CD8-positive, alpha-beta memory T cell (primary cell): Measurements from ENCODE around the gene TNP2. TPM values are rescaled to one million over a fixed set of nuclear protein-coding genes. Genes with fewer than 3 reads are reported as not detected.

Experiments used
- CTCF ChIA-PET: fragments of 350-600 bp; sonication (Branson Sonifier 250); formaldehyde crosslinking; loops from one replicate; lab custom pipeline; 2021; ENCODE audit warnings: antibody characterized with exemption; lab: Charles Lee
- POLR2A ChIA-PET: fragments of 350-600 bp; sonication (Branson Sonifier 250); formaldehyde crosslinking; loops from one replicate; lab custom pipeline; 2021; ENCODE audit warnings: antibody characterized with exemption; lab: Charles Lee
- DNase-seq, 5 donors: peaks; one replicate each; pipeline versions ENCODE4 v3.0.0 to v3.0.0-alpha.2; 2020 to 2022; ENCODE audit warnings: mixed read lengths in 1 of 5
- H3K27ac ChIP-seq: one replicate; pipeline ENCODE4 v1.7.0; 2013; ENCODE audit warnings: low read depth, mild to moderate bottlenecking, low read length, moderate library complexity
- H3K27me3 ChIP-seq: 2 replicates; pipeline ENCODE4 v1.7.0; 2013; ENCODE audit warnings: low read length, mild to moderate bottlenecking; ENCODE audit not compliant: insufficient read depth, poor library complexity, severe bottlenecking
- H3K36me3 ChIP-seq: 2 replicates; pipeline ENCODE4 v1.7.0; 2013; ENCODE audit warnings: mild to moderate bottlenecking, low read length, moderate library complexity; ENCODE audit not compliant: insufficient read depth
- H3K4me1 ChIP-seq: 2 replicates; pipeline ENCODE4 v1.7.0; 2013; ENCODE audit warnings: mild to moderate bottlenecking, low read length, moderate library complexity; ENCODE audit not compliant: insufficient read depth
- H3K4me3 ChIP-seq: 2 replicates; pipeline ENCODE4 v1.7.0; 2013; ENCODE audit warnings: mild to moderate bottlenecking, low read length
- H3K9me3 ChIP-seq: 2 replicates; pipeline ENCODE4 v1.7.0; 2013; ENCODE audit warnings: mild to moderate bottlenecking, low read length
- H3K27ac Mint-ChIP-seq, 8 donors: one replicate each; pipeline ENCODE4 v1.8.0; 2020 to 2021; ENCODE audit warnings: mixed read lengths in 8 of 8, mild to moderate bottlenecking in 6 of 8, inconsistent platforms in 3 of 8, moderate library complexity in 3 of 8
- H3K27me3 Mint-ChIP-seq, 2 donors: one replicate each; pipeline ENCODE4 v1.8.0; 2020 to 2021; ENCODE audit warnings: mixed read lengths in 2 of 2, mild to moderate bottlenecking in 1 of 2, moderate library complexity in 1 of 2
- H3K36me3 Mint-ChIP-seq, 3 donors: one replicate each; pipeline ENCODE4 v1.8.0; 2020 to 2021; ENCODE audit warnings: mixed read lengths in 3 of 3, inconsistent platforms in 1 of 3, mild to moderate bottlenecking in 1 of 3
- H3K4me1 Mint-ChIP-seq, 3 donors: one replicate each; pipeline ENCODE4 v1.8.0; 2020 to 2021; ENCODE audit warnings: mixed read lengths in 3 of 3, inconsistent platforms in 1 of 3, mild to moderate bottlenecking in 1 of 3
- H3K4me3 Mint-ChIP-seq, 7 donors: one replicate each; pipeline ENCODE4 v1.8.0; 2020 to 2021; ENCODE audit warnings: mixed read lengths in 7 of 7, mild to moderate bottlenecking in 6 of 7, moderate library complexity in 4 of 7, inconsistent platforms in 2 of 7
- H3K9me3 Mint-ChIP-seq, 5 donors: one replicate each; pipeline ENCODE4 v1.8.0; 2020 to 2022; ENCODE audit warnings: mixed read lengths in 5 of 5, mild to moderate bottlenecking in 3 of 5, moderate library complexity in 2 of 5, inconsistent platforms in 1 of 5
- polyA plus RNA-seq: library from polyadenylated mRNA; unstranded; fragments of 300-500 nt; fragmentation: Illumina TruSeq; gene quantifications from one replicate; pipeline ENCODE4 v1.2.3, GENCODE V29; 2021
- total RNA-seq, 2 experiments: library from RNA; stranded (reverse); gene quantifications; one replicate each; pipeline ENCODE4 v1.2.3, GENCODE V29; 2021

Gene TNP2
- total and polyA plus RNA-seq, 3 experiments from 2014 or later: not detected

DNA sequence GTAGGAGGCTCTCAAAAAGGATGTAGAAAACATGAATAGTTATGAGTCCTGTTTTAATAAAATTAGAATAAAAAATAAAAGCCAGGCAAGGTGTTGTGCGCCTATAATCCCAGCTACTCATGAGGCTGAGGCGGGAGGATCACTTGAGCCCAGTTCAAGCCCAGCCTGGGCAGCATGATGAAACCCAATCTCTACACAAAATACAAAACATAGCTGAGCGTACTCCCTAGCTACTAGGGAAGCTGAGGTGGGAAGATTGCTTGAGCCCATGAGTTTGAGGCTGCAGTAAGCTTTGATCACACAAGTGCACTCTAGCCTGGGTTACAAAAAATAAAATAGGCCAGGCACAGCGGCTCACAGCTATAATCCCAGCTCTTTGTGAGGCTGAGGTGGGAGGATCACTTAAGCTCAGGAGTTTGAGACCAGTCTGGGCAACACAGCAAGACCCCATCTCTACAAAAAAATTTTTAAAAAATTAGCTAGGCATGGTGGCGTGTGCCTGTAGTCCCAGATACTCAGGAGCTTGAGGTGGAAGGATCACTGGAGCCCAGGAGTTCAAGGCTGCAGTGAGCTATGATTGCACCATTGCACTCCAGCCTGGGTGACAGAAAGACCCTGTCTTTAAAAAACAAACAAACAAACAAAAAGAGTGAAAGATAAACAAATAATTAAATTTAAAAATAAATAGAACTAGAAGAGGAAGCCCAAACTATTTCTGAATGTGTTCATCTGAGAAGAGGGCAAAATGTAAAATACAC is 29.2 kb upstream of the TNP2 start:
- H3K4me1 ChIP-seq: peaks cover 22% of the 10 kb centered on the region
- Mint-ChIP-seq H3K9me3 (no peaks in the 10 kb centered on the region), H3K27ac (no peak overlapping the region), H3K27me3 (peaks cover 4 to 8% of the 10 kb centered on the region in 2 donors), H3K36me3 (no peaks in the 10 kb centered on the region), H3K4me3 (peak overlapping the region in 5 of 7 donors; percentile 28 to 86 (median 74)), H3K4me1 (peaks cover 12 to 24% (median 20%) of the 10 kb centered on the region in 3 donors)
- H3K36me3 ChIP-seq: no peaks in the 10 kb centered on the region
- POLR2A ChIA-PET: interaction anchor here (2.2 kb wide), 1 partner anchor 43 kb away, joined by 6 read pairs; the partner anchor contains the start of gene SOCS1
- CTCF ChIA-PET: interaction anchor here (0.7 to 3.5 kb wide), 14 partner anchors 12 to 342 kb away, joined by 3 to 18 read pairs (median 4); partner anchors contain the start of gene SOCS1
- H3K9me3 ChIP-seq: no peaks in the 10 kb centered on the region
- no peak overlapping the region for H3K27ac ChIP-seq
- no peaks in the 10 kb centered on the region for H3K27me3 ChIP-seq
- DNase-seq: no peak
- no peak overlapping the region for H3K4me3 ChIP-seq

GRCh38 chr16:11297492-11298142 is 28.5 kb upstream of the TNP2 start:
- ChIA-PET POLR2A (interaction anchor here (2.2 kb wide), 1 partner anchor 42 kb away, joined by 6 read pairs; the partner anchor contains the start of gene SOCS1), CTCF (interaction anchor here (0.6 to 3.5 kb wide), 17 partner anchors 13 to 349 kb away, joined by 3 to 18 read pairs (median 4); partner anchors contain the start of gene SOCS1)
- H3K4me3 Mint-ChIP-seq: peak overlapping the region in 6 of 7 donors; percentile 65 to 86 (median 72)
- no peaks in the 10 kb centered on the region for H3K36me3 Mint-ChIP-seq
- H3K27me3 Mint-ChIP-seq: peaks cover 7 to 13% of the 10 kb centered on the region in 2 donors
- H3K36me3 ChIP-seq: no peaks in the 10 kb centered on the region
- peaks cover 12 to 24% (median 20%) of the 10 kb centered on the region in 3 donors for H3K4me1 Mint-ChIP-seq
- peak; percentile 46 to 80 (median 69) for DNase-seq
- no peaks in the 10 kb centered on the region for H3K27me3 ChIP-seq
- H3K27ac Mint-ChIP-seq: peak overlapping the region in 5 of 8 donors; percentile 37 to 87 (median 42)
- H3K27ac ChIP-seq: peak overlapping the region; percentile 6
- H3K4me1 ChIP-seq: peaks cover 22% of the 10 kb centered on the region
- H3K9me3 Mint-ChIP-seq: no peaks in the 10 kb centered on the region
- H3K4me3 ChIP-seq: peak overlapping the region; percentile 15
- no peaks in the 10 kb centered on the region for H3K9me3 ChIP-seq

GRCh38 chr16:11296706-11297491 is 27.8 kb upstream of the TNP2 start:
- H3K36me3 ChIP-seq: no peaks in the 10 kb centered on the region
- ChIA-PET CTCF (interaction anchor here (0.6 to 3.5 kb wide), 14 partner anchors 16 to 348 kb away, joined by 3 to 18 read pairs (median 4); partner anchors contain the start of gene SOCS1), POLR2A (interaction anchor here (2.2 kb wide), 1 partner anchor 41 kb away, joined by 6 read pairs; the partner anchor contains the start of gene SOCS1)
- no peak overlapping the region for H3K27ac ChIP-seq
- peak overlapping the region in 4 of 8 donors; percentile 37 to 87 (median 41) for H3K27ac Mint-ChIP-seq
- peak overlapping the region; percentile 15 for H3K4me3 ChIP-seq
- H3K4me1 ChIP-seq: peaks cover 22% of the 10 kb centered on the region
- no peaks in the 10 kb centered on the region for H3K36me3 Mint-ChIP-seq
- H3K9me3 Mint-ChIP-seq: no peaks in the 10 kb centered on the region
- DNase-seq: no peak
- H3K9me3 ChIP-seq: no peaks in the 10 kb centered on the region
- no peaks in the 10 kb centered on the region for H3K27me3 ChIP-seq
- H3K4me3 Mint-ChIP-seq: peak overlapping the region in 6 of 7 donors; percentile 65 to 86 (median 72)
- peaks cover 12 to 24% (median 20%) of the 10 kb centered on the region in 3 donors for H3K4me1 Mint-ChIP-seq
- H3K27me3 Mint-ChIP-seq: peaks cover 7 to 13% of the 10 kb centered on the region in 2 donors

DNA sequence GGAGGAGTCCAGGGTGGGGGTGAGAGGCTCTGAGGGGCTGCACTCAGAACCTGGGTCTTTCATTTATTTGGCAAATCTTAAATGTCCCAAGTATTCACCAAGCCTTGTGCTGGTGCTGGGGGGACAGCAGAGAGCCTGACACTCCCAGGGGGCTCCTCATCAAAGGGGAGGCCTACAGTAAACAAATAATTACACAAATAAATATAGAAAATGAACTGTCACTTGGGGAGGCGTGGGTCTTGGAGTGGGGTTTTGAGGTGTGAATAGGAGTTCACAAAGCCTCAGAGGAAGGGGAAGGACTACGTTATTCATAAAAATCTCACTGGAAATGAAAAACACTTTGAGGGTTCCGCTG is 27.2 kb upstream of the TNP2 start:
- peaks cover 8 to 17% of the 10 kb centered on the region in 2 donors for H3K27me3 Mint-ChIP-seq
- H3K27ac Mint-ChIP-seq: no peak overlapping the region
- CTCF ChIA-PET: interaction anchor here (1.8 to 3.5 kb wide), 3 partner anchors 16 to 324 kb away, joined by 8 to 18 read pairs (median 11); partner anchors contain the start of gene SOCS1
- no peak overlapping the region for H3K4me3 ChIP-seq
- peaks cover 22% of the 10 kb centered on the region for H3K4me1 ChIP-seq
- DNase-seq: no peak
- no peaks in the 10 kb centered on the region for H3K9me3 ChIP-seq
- POLR2A ChIA-PET: interaction anchor here (2.2 kb wide), 1 partner anchor 41 kb away, joined by 6 read pairs; the partner anchor contains the start of gene SOCS1
- no peaks in the 10 kb centered on the region for H3K9me3 Mint-ChIP-seq
- no peaks in the 10 kb centered on the region for H3K36me3 ChIP-seq
- H3K4me3 Mint-ChIP-seq: no peak overlapping the region
- no peak overlapping the region for H3K27ac ChIP-seq
- H3K27me3 ChIP-seq: peaks cover 3% of the 10 kb centered on the region
- no peaks in the 10 kb centered on the region for H3K36me3 Mint-ChIP-seq
- peaks cover 12 to 24% (median 20%) of the 10 kb centered on the region in 3 donors for H3K4me1 Mint-ChIP-seq

DNA sequence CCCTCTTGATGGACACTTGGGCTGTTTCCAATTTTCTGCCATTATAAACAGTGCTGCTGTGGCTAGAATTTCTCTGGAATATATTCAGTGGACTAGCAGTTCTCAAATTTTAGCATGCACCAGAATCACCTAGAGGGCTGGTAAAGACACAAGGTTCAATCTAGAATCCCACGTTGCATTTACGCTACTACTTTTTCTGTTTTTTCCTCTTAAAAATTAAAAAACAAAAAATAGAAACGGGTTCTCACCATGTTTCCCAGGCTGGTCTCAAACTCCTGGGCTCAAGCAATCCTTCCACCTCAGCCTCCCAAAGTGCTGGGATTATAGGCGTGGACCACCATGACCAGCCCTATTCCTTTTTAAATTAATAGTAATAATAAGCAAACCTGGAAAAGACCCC is 26.5 kb upstream of the TNP2 start:
- CTCF ChIA-PET: no interaction called here
- Histone ChIP-seq H3K27ac (no peak overlapping the region), H3K4me1 (peaks cover 22% of the 10 kb centered on the region), H3K36me3 (no peaks in the 10 kb centered on the region), H3K9me3 (no peaks in the 10 kb centered on the region), H3K4me3 (no peak overlapping the region), H3K27me3 (peaks cover 3% of the 10 kb centered on the region)
- no peak overlapping the region for H3K4me3 Mint-ChIP-seq
- H3K27me3 Mint-ChIP-seq: peaks cover 11 to 20% of the 10 kb centered on the region in 2 donors
- H3K9me3 Mint-ChIP-seq: no peaks in the 10 kb centered on the region
- DNase-seq: no peak
- POLR2A ChIA-PET: no interaction called here
- peak overlapping the region in 1 of 8 donors; percentile 14 for H3K27ac Mint-ChIP-seq
- no peaks in the 10 kb centered on the region for H3K36me3 Mint-ChIP-seq
- H3K4me1 Mint-ChIP-seq: peaks cover 12 to 24% (median 20%) of the 10 kb centered on the region in 3 donors

GRCh38 chr16:11292076-11292748 is 23.1 kb upstream of the TNP2 start:
- DNase-seq: no peak
- ChIA-PET POLR2A (interaction anchor here (0.6 kb wide), 2 partner anchors 37 to 462 kb away, joined by 3 to 4 read pairs; no protein-coding TSS in a partner anchor), CTCF (interaction anchor here (0.7 to 1.3 kb wide), 2 partner anchors 64 to 328 kb away, joined by 3 to 4 read pairs; no protein-coding TSS in a partner anchor)
- Mint-ChIP-seq H3K36me3 (peaks cover 0 to 4% (median 0%) of the 10 kb centered on the region in 3 donors), H3K27ac (no peak overlapping the region), H3K9me3 (no peaks in the 10 kb centered on the region), H3K4me3 (no peak overlapping the region), H3K27me3 (peaks cover 17 to 32% of the 10 kb centered on the region in 2 donors), H3K4me1 (peaks cover 6 to 8% (median 7%) of the 10 kb centered on the region in 3 donors)
- Histone ChIP-seq H3K36me3 (no peaks in the 10 kb centered on the region), H3K4me1 (peaks cover 9% of the 10 kb centered on the region), H3K4me3 (no peak overlapping the region), H3K9me3 (no peaks in the 10 kb centered on the region), H3K27ac (no peak overlapping the region), H3K27me3 (peaks cover 3% of the 10 kb centered on the region)
